ENCODE measurements around the gene MRPS14. TPM values are rescaled to one million over a fixed set of nuclear protein-coding genes. Genes with fewer than 3 reads are reported as not detected.

Gene MRPS14
- total and polyA plus RNA-seq, 9 of the 15 experiments (the other 6 are each of a cell fraction or from before 2014, with no cell fraction given) = 38.1 to 231 (median 54.9) TPM

DNA sequence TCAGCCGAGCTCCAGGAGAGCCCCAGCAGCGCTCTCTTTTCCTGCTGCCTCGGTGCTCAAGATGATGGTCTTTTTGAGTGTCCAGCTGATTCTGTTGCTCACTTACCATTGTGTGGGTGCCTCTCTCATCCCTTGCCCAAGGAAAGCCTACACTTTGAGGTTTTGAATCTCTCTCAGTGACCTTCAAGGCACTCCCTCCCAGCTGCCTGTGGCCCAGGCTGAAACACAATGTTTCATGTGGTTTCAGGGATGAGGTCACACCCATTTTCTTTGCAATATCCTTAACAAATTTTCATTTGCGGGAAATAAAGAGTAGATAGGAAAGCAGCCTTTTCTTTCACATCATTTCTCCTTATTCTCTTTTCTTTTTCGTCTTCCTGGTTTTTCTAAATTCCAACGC, 12.6 kb upstream of the MRPS14 start:
- Histone ChIP-seq H3K4me3 (no peak overlapping the region), H4K20me1 (replicated peaks; ENCODE audit: control insufficient read depth, insufficient read depth, low read length) (no peaks in the 10 kb centered on the region; the same call in 1 of the 2 replicates), H3K27me3 (ENCODE audit: control insufficient read depth in 2 of 2, insufficient read depth in 2 of 2, low read length in 2 of 2) (peaks cover 46 to 50% of the 10 kb centered on the region in 2 experiments), H2AFZ (ENCODE audit: low read depth, low read length) (no peak overlapping the region), H3K27ac (ENCODE audit: extremely low read depth, low read depth, low read length) (no peak overlapping the region), H3K36me3 (ENCODE audit: control insufficient read depth, insufficient read depth, low read length) (no peaks in the 10 kb centered on the region), H3K4me2 (ENCODE audit: insufficient read depth, low read length) (no peak overlapping the region), H3K79me2 (ENCODE audit: control insufficient read depth, insufficient read depth, low read length) (no peaks in the 10 kb centered on the region), H3K4me1 (replicated peaks in 1 of 2; ENCODE audit: control insufficient read depth in 2 of 2, insufficient read depth in 2 of 2, low read length in 2 of 2) (no peaks in the 10 kb centered on the region), H3K9me3 (replicated peaks; ENCODE audit: control insufficient read depth, insufficient read depth, low read depth, low read length) (no peaks in the 10 kb centered on the region), H3K9ac (ENCODE audit: insufficient read depth in 1 of 2, low read depth in 2 of 2, low read length in 2 of 2) (no peak overlapping the region), H3K9me1 (ENCODE audit: control insufficient read depth, insufficient read depth, low read length) (no peaks in the 10 kb centered on the region)
- BruUV-seq (replicated peaks) = no TSS peak
- in situ Hi-C loops (cut with MboI) (no loop called here), intact Hi-C loops (cut with micrococcal nuclease) (no loop called here)
- DNase-seq (ENCODE audit: extremely low read depth in 1 of 4, low spot score in 3 of 4) (no peak), FAIRE-seq (no peak), ATAC-seq (no peak)
- CTCF ChIA-PET (ENCODE audit: low intra/inter-chr PET ratio) = no interaction called here
- WGBS (ENCODE audit: insufficient coverage, low coverage, missing lambda C conversion rate) = 3% methylated on average over 6 of the region's 6 CpGs
- TF ChIP-seq ZBTB26 (CRISPR knock-in tag; IDR thresholded peaks at IDR 0.05) (no peak), BRF2 (IDR thresholded peaks at IDR 0.05; ENCODE audit: borderline replicate concordance, insufficient read depth, insufficient read length) (no peak), ZNF224 (CRISPR knock-in tag; IDR thresholded peaks at IDR 0.05) (no peak), NCOA4 (IDR thresholded peaks at IDR 0.05; ENCODE audit: partially characterized antibody) (no peak), TCF7 (IDR thresholded peaks at IDR 0.05; ENCODE audit: borderline replicate concordance) (no peak), CBFB (CRISPR knock-in tag; IDR thresholded peaks at IDR 0.05) (no peak), RBM15 (IDR thresholded peaks at IDR 0.05; ENCODE audit: insufficient read depth, low read length) (no peak), ELF1 (tag; IDR thresholded peaks at IDR 0.05) (no peak), PATZ1 (CRISPR knock-in tag; IDR thresholded peaks at IDR 0.05; ENCODE audit: borderline replicate concordance) (no peak)
- POLR2A ChIA-PET = interaction anchor here (1.0 kb wide), 1 partner anchor 13 kb away, joined by 3 read pairs; the partner anchor contains the start of gene MRPS14

All from K562 (cell line).